DLD1 (cell line): ENCODE measurements around the gene CLIC5.

Experiments used
- in situ Hi-C: cut with HindIII; loops from 2 replicates; pipeline ENCODE4 v1.10.0; 2017; ENCODE audit warnings: low sequenced_read_pairs

Gene CLIC5

DNA sequence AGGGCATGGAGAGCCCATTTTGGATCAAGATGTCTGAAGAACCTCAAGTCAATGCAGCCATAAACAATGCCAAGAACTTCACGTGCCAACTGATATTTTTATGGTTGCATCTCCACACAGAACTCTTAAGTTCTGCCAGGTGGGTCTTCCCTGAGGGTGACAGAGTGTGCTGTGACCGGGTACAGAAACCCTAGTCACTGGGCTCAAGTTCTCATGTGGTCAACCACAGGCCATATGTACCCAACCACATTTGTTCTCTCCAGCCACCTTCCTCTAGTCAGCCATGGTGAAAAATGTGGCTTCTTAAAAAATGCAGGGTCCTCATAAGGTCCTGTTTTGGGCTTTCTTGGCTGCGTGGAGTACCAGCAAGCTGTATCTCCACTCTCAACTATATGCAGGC is 48.9 kb downstream of the CLIC5 start:
- in situ Hi-C loops = no loop called here

DNA sequence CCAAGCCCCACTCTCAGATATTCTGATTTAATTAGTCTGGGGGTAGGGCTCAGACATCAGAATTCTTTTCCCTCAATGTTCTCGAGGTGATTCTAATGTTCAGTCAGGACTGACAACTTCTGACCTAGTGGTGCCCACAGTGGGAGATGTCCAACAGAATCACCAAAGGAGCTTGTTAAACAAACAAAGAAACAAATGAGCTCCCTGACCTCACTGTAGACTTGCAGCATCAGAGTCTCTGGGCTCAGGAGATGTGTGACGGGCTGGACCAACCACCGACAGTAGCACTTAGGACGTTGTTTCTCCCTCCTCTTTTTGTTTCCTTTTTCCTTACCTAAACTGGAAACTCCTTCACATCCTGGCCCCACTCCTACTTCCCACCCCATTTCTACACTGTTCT is 49.3 kb downstream of the CLIC5 start:
- in situ Hi-C loops = no loop called here

DNA sequence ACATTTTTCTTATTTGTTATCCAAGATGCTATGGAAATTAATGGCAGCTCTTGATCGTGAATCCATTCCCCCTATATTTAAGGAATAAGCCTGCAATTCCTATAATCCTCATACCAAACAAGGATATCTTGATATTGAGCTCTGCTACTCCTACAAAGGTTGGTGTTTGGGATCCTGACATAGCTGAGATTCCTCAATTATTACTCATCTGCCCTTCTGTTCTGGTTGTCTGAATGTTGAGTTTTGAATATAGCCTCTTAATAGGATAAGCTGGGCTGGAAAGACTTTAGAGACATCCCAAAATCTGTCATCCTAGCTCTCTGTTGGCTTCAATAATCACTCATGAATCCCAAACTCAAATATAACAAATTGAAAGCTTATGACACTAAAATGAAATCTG is 49.9 kb downstream of the CLIC5 start:
- in situ Hi-C loops = no loop called here

DNA sequence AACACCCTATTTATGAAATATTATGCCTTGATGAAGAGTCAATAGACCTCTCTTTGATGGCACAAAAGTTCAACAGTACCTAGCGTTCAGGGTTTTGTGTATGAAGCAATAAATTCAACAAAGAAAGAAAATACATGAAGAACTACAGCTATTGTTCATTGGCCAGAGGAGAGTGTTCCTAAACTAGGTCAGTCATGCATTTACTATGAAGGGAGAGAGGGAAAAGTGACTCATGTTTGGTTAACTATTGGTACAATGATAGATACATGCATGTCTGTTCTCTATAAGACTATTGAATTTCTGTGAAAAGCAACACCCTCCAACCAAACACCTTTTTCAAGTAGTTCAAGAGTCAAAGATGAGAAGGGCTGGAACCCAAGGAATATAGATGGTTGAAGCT is 50.7 kb downstream of the CLIC5 start:
- in situ Hi-C loops = no loop called here

DNA sequence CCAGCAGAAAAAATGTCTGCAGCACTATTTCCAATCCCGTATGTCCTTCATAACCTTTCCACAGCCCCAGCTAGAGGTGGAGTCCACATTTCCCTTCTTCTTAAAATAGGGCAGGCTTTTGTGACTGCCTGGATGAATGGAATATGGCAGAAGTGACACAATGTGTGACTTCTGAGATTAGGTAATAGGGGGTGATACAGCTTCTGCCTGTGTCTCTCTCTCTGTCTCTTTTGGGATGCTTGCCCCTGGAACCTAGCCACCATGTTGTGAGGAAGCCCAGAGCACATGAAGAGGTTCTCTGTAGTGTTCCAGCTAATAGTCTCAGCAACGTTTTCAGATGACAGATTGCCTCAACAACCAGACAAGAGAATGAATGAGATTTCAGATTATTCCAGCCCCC is 51.4 kb downstream of the CLIC5 start:
- in situ Hi-C loops = no loop called here

DNA sequence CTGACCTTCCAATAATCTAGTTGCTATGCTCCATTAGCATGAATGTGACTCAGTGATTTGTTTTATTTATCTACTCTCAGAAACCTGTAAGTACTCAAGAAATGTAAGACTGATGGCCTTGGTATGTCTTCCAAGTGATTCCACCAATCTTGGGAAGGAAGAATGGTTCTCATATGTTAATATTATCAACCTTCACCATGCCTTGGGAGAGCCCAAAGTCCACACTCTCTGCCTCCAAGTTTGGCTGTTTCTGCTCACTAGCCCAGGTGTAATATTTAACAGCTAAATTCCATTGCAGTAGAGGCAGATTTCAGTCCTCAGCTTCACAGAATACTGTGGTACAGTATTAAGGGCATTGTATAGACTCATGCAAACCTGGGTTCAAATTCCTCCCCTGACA is 51.8 kb downstream of the CLIC5 start:
- in situ Hi-C loops = no loop called here

DNA sequence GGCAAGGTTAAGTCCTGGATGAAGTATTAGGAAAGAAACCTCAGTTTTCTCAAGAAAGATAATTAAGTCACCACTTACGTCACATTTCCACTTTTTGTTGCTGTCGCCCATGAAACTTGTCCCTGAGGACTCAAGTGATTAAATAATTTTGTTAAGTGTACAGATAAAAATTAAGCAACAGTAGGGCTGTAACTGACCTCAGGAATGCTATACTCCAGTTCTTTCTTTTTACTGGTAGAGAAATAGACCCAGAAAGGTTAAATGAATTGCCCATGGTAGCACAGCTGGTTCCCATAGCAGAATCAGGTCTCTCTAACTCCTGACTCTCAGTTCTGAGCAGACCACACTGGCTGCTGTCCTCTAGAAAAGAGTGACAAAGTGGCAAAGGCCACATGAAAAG is 54.5 kb downstream of the CLIC5 start:
- in situ Hi-C loops = no loop called here

DNA sequence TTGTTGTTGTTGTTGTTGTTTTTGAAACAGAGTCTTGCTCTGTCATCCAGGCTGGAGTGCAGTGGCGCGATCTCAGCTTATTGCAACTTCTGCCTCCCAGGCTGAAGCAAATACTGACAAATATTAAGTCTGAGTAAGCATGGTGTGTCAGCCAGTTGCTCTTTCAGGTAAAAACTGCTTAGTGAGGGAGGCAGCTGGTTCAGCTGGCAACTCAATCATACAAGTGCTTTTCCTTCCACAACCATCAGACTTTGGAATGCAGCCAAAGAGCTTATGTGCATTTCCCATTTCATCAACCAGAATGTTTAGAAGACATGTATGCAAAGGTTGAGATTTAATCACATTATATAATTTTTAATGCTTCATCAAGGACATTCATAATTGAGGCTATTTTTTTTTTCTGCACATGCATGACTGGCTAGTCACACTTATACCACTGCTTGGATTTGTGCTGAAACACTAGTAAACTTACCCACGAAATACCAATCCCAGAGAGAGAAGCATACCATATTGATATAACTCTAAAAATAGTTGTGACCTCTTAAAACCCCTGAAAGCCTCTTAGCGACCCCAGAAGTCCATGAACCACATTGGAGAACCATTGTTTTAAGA is 56.0 kb downstream of the CLIC5 start:
- in situ Hi-C loops = no loop called here

DNA sequence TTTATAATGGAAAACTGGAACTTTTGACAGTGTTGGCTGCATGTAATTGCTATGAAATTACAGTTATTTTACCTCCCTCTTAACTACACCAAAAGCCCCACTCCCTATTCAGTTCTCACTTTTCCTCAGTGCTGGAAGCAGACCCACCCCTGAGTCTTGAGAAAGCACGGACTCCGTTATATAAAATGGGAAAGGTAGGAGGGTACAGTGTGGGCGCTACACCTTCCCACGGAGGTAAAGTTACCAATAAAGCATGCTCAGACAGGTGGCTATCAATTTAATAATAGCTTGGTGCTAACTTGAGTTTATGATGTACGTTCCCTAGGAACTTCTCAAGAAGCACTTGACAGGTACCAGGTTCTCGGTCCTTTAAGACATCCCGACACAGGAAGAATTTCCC is 59.0 kb downstream of the CLIC5 start:
- in situ Hi-C loops = no loop called here

DNA sequence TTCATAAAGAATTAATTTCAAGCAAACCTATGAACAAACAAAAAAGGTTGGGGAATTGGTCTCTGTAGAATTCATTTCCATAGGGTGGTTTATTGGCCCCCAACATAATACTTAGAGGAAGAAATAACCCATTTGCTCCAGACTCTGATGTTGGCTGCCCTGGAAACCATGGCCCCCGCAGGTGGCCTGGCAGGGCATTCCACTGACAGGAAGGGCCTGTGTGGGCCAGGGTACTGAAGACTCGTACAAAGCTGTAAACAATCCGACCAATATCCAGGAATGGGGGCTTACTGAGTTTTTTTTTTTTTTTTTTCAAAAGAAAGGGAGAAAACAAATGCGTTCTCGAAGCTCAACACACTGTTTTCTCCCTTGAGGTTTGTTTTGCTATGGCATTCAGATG is 59.5 kb downstream of the CLIC5 start:
- in situ Hi-C loops = no loop called here

DNA sequence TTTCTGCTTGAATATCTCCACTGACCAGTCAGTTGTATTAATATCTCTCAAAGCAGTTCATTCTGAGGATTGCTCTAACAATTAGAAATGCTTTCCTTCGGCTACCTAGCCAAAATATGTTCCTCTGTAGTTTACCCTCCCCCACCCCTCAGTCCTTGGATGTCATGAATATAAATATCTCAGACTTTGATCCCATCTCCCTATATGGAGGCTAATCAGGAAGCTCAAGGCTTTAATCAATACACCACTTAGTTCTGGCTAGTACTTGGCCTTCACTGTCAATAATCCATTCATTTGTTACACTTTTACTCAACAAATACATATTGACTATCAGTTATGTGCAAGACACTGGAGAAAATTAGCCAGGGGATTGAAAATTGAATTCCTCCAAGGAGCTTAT is 60.1 kb downstream of the CLIC5 start:
- in situ Hi-C loops = no loop called here

DNA sequence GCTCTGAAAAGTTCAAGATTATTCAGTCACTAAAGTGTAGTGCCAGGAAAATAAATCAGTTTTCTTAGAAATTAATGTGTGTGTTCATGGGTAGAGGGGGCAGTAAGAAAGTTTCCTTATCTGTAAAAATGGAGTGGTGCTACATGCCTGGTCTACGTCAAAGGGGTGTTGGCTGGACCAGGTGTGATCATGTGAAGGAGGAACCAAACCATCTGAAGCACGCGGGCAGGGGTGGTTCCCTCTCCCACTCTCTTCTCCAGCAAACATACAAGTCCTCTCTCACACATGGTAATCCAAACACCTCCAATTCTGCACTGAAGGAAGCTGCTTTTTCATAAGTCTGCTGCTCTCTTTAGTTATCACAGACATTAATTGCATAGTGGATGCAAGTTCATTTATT is 63.1 kb downstream of the CLIC5 start:
- in situ Hi-C loops = no loop called here

DNA sequence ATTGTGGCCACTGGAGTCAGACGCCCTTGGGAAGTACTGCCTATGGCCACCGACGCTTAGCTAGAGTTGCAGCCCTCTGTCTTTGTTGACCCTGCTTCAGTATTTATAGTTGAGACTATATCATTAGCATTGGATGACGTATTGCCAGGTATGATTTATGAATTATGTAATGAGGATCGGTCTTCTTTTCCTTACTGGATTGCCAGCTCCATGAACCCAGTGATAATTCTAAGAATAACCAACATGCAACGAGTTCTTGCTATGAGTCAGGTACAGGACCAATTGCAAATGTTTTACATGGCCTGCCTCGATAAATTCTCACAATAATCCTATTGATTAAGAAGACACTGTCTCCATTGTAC is 63.5 kb downstream of the CLIC5 start:
- in situ Hi-C loops = no loop called here

DNA sequence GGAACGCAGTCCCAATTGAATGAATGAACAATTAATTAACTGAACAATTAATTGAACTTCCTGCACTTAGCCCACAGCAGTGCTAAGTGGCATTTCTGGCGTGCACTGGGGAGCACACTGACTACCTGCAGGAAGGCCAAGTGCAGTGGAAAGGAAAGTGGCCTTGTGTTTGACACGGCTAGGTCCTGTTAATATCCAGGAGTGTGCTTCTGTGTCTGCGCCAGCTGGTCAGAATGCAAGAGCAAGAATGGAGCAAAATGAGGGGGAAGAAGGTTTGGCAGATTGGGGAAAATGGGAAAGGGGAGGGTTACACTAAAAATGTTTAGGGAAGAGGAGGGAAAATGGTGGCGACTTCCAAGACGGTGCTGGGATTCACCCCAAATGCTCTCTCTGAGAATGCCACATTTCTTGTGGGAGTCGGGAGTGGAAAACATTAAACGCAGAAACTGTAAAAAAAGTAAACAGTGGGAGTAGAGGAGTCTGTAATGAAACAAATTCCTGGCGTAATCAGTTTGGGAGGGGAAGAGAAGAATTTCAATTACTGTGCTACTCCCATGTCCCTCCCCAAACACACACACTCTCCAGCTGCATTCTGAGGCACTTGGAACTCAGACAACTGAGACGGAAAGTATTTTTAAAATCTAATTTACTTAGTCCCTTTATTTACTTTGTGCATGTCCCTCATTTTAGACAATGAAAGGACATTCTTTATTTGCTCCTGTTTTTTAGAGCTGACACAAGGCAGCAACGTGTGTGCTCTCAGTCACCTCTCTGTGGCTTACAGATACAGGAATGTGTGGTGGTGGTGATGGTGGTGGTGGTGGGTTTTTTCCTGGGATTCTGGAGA is 64.1 kb downstream of the CLIC5 start:
- in situ Hi-C loops = no loop called here

DNA sequence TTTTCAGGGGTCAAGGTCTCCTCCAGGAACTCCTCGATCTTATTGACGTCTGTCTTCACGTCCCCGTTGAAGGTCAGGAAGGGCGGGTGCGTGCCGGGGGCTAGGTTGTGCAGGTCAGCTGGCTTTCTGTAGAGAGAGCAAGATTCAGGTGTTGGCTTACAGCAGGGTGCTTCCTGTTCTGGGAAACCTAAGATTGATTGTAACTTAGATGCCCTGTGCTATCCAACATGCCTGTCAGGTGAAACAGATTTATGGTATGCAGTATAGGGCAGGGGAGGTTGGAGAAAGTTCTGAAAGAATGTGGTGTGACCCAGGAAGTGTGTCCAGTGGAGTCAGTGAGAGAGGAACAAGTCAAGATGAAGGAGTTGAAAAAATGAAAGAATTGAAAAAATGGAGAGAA is 66.4 kb downstream of the CLIC5 start:
- in situ Hi-C loops = no loop called here

DNA sequence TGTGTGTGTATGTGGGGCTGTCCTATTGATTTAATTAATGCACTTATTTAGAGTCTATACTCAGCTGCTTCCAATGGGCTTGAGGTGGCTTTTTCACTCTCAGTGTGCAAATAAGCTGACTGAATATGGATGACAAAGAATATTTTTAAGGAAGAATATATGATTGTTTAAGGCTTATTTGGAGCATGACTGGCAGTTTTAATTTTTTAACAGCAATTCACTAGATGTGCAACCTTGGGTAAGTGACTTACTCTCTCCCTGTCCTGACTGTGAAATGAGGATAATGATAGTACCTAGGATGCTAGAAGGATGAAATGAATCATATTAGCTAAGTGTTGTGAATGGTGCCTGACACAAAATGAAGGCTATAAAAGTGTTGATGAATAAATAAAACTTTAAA is 67.9 kb downstream of the CLIC5 start:
- in situ Hi-C loops = no loop called here

DNA sequence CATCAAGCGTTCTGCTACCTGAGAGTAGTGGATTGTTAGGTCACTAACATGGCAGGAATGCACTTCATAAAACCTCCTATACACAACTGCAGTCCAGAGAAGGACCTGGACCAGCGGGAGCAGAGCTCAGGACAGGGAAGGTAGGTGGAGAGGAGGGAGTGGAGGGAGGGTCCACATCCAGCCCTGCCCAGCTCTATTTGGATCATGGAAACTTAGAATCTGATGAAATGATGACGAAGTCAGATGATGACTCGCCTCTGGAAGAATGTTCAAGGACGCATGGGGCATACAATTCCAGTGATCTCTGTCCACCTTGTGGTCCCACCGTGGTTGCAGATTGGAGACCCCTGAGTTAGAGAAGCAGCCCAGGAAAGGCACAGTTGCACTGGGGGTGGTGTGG is 68.8 kb downstream of the CLIC5 start:
- in situ Hi-C loops = no loop called here

DNA sequence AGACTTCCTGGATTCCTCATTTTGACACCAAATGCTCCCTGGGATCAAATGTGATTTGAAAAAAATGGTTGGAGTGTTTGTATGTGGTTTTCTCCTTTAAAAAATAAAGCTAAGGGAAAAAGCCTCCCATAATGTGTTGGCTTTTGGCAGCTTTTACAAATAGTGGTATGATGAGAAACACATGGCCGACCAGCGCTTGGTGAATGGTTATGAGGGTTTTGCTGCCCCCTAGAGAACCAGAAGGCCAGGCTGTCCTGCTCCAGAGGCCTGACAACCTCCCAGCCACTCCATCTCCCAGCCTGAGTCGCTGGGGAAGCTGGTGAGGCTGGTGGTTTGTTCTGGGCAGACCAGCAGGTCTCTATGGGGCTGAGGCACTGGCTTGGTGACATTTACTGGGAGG is 69.3 kb downstream of the CLIC5 start:
- in situ Hi-C loops = no loop called here

DNA sequence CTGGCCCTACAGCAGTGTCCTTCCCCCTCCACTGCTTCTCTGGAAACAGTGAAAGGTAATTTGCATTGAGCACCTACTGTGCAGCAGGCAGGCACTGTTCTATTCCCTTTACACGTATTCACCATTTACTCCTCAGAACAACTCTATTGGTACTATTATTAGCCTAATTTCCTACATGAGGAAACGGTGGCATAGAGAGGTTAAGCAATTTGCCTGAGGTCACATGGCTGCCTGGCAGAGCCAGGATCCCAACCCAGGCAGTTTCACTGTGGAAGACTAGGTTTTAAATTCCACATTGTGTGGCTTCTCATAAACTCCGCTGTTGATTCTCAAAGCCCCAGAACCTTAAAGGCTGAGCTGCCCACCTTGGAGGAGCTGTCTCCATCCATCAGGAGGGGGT is 72.7 kb downstream of the CLIC5 start:
- in situ Hi-C loops = no loop called here

DNA sequence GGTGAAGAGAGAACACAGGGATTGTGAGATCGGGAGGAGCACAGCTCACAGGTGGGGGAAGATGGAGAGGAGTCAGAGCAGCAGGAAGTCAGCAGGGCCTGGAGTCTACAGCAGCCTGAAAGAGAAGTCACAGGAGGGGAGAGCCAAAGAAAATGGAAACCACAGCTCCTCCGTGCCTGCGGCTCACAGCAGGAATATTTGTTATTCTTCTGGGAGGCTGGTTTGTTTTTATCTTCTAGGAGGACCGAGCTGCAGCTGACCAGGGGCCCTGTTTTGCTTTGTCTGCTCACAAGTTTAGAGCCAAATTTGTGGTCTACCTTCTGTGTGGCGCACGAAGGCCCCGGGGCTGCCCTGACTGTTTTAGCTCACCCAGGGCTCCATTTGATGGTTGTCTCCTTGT is 81.8 kb downstream of the CLIC5 start:
- in situ Hi-C loops = no loop called here

DNA sequence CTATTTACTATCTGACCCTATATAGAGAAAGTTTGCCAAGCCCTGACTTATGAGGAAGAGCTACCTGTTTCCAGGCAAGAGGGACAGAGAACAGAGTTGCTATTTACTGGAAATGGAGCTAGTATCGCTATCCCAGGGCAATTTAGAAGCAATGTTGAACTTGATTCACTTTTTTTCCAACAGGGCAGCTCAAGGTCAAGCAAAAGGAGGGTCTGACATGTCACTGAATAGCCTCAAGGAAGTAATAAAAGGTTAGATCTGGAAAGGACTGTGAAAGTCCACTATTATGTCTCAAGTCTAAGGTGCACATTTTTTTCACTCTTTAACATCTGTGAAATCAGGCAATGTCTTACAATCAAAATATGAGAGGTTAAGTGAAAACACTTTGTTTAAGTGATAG is 84.4 kb downstream of the CLIC5 start:
- in situ Hi-C loops = no loop called here

DNA sequence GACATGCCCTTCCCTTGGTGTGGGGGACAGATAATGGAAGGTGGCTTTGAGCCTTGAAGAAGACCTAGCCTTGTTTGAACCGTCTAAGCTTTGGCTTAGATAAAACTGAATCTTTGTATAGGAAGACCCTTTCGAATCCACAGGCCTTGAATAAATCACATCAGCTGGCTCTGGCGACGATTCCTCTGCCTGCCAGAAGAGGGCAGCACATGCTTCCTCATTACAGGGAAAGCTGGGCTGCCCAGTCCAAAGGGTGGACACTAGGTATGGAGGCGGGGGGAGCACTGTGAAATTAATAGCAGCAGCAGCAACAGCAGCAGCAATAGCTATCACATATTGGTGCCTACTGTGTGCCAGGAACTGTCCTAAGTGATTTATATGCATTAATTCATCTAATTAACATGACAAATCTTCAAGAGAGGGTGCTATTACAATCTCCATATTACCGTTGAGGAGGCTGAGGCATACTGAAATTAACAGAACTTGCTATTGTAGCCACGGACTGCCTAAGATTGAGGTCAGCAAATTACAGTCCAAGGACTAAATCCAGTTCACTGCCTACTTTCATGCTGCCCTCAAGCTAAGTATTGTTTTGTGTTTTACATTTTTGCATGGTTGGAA is 85.1 kb downstream of the CLIC5 start:
- in situ Hi-C loops = no loop called here
